HEK293T (cell line): ENCODE results near the gene MARK2.

Source experiments
- ARNT ChIP-seq: fragments of 450-650 bp; IDR thresholded peaks from 2 replicates; pipeline ENCODE4 v1.6.1; 2017; ENCODE audit warnings: mild to moderate bottlenecking
- BHLHE40 ChIP-seq: fragments of 450-650 bp; IDR thresholded peaks from 2 replicates; pipeline ENCODE4 v1.6.1; 2016; ENCODE audit warnings: mild to moderate bottlenecking, moderate library complexity, borderline replicate concordance
- ELF4 ChIP-seq: fragments of 450-650 bp; IDR thresholded peaks from 2 replicates; pipeline ENCODE4 v1.6.1; 2017; ENCODE audit warnings: antibody characterized with exemption
- FOXK2 ChIP-seq: fragments of 450-650 bp; IDR thresholded peaks from 2 replicates; pipeline ENCODE4 v1.6.1; 2016; ENCODE audit warnings: mild to moderate bottlenecking
- HDGF ChIP-seq: fragments of 450-650 bp; IDR thresholded peaks from 2 replicates; pipeline ENCODE4 v1.6.1; 2017; ENCODE audit warnings: antibody characterized with exemption, borderline replicate concordance
- NFRKB ChIP-seq: fragments of 450-650 bp; IDR thresholded peaks from 2 replicates; pipeline ENCODE4 v1.6.1; 2016; ENCODE audit warnings: mild to moderate bottlenecking, moderate library complexity
- TARDBP ChIP-seq: fragments of 450-650 bp; IDR thresholded peaks from 2 replicates; pipeline ENCODE4 v1.6.1; 2016

DNA sequence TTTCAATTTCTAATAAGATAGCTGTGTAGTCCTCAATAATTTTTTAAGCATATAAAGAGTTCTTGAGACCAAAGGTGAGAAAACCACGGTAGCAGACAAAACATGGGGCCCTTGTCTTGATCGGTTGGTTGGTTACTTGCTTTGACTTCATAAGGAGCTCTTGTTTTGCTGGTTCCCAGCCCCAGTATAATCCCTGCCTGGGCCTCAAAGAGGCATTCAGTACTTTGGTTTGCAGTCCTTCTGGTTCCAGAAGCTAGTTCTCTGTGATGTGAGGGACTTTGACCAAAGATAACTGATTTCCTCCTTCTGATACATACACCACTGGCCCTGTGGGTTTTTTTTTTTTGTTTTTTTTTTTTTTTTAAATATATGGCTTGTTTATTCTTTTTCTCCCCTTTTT is 17.1 kb downstream of the MARK2 start:
- TF ChIP-seq ELF4, result no peak
- no peak for TF ChIP-seq TARDBP
- TF ChIP-seq BHLHE40, result no peak
- TF ChIP-seq ARNT, result no peak
- no peak for TF ChIP-seq NFRKB
- no peak for TF ChIP-seq HDGF
- no peak for TF ChIP-seq FOXK2
